NCI-H1694 (cell line): Measurements from ENCODE around the gene EFCAB7.
A peak's percentile ranks its signal among the peaks of the same experiment; 100 is the strongest.
"Not testable (repeated sequence)": the region's sequence is repeated elsewhere in the genome, so short reads cannot be mapped to it uniquely, and the experiment has no call there.

Experiments
- DNase-seq: peaks from one replicate; lab custom pipeline; 2025; lab: John Stamatoyannopoulos, UW

EFCAB7 gene

GRCh38 chr1:63548877-63549276 lies 25.6 kb downstream of the EFCAB7 start:
- no peak for DNase-seq

- no peak for DNase-seq
These were observed 32.2 kb downstream of the EFCAB7 start for GRCh38 chr1:63555480-63555879.

DNA sequence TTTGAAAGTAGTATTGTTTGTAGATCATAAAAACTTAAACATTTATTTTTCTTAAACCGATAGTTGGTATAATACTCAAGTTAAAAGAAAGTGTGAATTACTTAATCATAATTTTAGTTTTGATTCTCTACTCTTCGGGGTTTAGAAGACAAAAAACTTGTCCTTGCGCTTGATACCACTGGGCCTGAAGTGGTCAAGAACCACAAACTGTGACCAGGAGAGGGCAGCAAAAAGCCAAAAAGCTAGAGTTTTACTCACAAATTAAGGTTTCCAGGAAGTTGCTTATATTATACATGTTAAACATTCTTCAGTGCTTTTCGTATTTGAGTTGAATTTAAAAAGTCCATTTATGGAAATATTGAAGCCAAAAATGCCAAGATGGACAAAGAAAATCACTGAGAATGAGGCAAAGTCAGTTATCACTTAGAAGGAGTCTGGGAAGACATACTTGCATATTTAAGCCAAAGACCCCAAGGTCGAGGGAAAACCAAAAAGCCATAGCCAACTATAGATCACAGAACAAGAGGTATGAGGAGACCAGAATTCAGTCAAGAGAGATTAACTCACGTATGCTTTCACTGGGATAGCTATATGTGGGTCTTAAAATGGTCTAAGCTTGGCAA lies 34.2 kb downstream of the EFCAB7 start:
- no peak for DNase-seq

DNA sequence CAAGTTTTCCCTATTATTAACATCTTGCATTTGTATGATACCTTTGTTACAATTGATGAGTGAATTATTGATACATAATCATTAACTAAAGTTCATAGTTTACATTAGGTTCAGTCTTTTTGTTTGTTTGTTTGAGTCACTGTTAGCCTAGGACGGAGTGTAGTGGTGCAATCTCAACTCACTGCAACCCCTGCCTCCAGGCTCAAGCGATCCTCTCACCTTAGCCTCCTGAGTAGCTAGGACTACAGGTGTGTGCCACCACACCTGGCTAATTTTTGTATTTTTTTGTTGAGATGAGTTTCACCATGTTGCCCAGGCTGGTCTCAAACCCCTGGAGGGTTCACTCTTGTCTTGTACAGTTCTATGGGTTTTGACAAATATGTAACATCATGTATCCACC lies 36.0 kb downstream of the EFCAB7 start:
- DNase-seq: no peak

DNA sequence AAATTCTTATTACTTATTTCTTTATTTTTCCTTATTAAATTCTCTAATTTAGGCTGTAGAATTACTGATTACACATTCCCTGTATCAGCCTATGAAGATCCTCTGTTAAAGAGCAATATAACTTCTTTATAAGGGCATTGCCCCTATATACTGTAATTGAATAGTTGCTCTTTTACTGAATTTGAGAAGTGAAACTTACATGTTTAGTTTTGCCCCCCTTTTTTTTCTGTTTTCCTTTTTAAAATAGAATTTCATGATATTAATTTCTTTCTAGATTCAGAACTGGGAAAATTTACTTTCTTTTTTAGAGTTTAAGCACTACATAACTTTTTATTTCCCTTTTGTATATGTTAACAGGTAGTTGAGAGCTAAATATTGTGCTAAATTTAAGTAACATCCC lies 40.4 kb downstream of the EFCAB7 start:
- no peak for DNase-seq

DNA sequence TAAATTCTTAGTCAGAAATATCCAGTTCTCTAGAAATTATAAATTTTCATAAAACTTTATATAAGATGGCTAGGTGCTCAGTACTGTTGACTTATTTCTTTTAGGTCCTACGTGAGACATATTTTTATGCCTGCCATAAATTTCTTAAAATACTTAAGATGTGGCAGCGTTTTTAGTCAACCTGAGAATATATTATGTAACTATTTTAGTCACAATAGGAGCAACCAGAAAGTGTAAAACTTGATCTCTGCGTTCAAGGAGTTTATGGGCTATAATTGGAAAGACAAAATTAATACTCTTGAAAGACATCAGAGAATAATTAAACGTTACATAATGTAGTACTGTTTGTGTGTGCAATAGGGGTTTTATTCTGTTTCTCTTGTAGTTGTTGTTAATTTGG lies 45.7 kb downstream of the EFCAB7 start:
- DNase-seq: no peak

GRCh38 chr1:63569640-63570316 lies 46.5 kb downstream of the EFCAB7 start:
- no peak for DNase-seq

- not testable (repeated sequence) for DNase-seq
These were observed 49.4 kb downstream of the EFCAB7 start for GRCh38 chr1:63572686-63573085.

DNA sequence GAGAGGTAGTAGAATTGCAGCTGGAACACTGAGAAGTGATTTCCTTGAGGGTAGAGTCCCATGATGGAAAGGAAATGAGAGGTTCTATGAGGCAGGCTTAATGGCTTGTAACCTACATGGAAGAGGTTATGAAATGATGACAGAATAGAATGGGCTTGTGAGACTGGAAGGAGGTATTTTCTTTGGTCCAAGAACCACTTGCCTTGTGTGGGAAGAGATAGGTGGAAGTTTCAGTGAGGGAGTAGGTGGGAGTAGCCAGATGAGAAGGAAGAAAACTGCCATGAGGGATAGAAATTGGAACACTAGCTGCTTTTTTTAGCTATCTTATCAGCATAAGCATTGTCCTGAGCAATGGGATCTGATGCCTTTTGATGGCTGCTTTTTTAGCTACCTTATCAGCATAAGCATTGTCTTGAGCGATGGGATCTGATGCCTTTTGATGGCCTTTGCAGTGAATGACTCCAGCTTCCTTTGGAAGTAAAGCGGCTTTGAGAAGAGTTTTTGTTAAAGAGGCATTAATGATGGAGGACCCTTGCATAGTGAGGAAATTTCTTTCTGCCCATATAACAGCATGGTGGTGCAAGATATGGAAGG lies 51.0 kb downstream of the EFCAB7 start:
- not testable (repeated sequence) for DNase-seq

DNA sequence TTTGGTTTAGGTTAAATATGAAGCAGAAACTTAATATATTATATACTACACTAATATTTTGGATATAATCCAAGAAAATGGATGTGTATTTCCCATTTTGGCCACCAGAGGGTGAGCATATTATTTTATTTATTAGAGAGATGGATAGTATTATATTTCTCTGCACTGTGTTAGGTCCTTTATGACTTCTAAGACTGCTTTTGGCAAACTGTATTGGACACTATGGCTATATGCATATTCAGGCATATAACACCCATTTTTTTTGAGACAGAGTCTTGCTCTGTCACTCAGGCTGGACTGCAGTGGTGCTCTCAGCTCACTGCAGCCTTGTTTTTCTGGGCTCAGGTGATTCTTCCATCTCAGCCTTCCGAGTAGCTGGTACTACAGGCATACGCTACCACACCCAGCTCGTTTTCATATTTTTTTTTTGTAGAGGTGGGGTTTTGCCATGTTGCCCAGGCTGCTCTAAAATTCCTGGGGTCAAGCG lies 52.1 kb downstream of the EFCAB7 start:
- DNase-seq: peak; percentile 70

- DNase-seq: not testable (repeated sequence)
These were observed 63.0 kb downstream of the EFCAB7 start for GRCh38 chr1:63586326-63586725.

- DNase-seq: no peak
These were observed 66.8 kb downstream of the EFCAB7 start for GRCh38 chr1:63590166-63590560.

- DNase-seq: peak; percentile 21
These were observed 69.4 kb downstream of the EFCAB7 start for GRCh38 chr1:63592536-63593302.

- DNase-seq: peak; percentile 33
These were observed 70.1 kb downstream of the EFCAB7 start, which contains the start of gene PGM1 for GRCh38 chr1:63593303-63593885. Gene PGM1 (plus strand): TSS chr1:63593411. CDS start chr1:63593489, 78 bp downstream.

DNA sequence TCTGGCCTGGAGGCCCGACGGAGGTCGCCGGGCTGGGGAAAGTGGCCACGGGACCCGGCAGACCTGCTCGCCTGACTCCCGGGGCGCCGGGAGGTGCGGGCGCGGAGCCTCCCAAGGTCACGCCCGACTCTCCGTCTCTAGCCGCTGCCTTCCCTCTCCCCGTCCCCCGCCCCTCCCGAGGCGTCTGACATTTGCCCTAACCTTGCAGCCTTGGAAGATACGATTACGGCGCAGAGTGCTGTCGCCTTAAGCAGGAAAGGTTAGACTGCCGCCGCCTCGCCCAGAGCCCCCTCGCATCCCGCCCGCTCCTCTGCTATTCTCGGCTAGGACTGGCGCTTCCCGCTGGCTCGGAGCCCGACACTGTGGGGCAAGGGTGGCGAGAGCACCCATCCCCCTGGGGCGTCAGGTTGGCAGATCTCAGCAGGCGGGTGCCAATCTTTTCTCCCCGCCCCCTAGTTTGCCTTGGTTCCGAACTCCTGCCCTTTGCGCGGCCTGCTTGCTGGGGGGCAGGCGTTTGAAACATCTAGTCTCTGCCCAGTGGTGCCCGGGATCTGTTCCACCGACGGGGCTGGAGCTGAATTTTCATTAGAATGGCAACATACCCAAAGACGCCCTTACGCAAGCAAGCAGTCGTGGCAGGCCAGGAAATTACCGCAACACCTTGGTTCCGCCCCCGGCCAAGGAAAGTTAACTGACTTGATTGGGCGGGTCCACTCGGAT lies 70.7 kb downstream of the EFCAB7 start:
- DNase-seq: peak; percentile 33

GRCh38 chr1:63595435-63595834 lies 72.1 kb downstream of the EFCAB7 start:
- DNase-seq: no peak

DNA sequence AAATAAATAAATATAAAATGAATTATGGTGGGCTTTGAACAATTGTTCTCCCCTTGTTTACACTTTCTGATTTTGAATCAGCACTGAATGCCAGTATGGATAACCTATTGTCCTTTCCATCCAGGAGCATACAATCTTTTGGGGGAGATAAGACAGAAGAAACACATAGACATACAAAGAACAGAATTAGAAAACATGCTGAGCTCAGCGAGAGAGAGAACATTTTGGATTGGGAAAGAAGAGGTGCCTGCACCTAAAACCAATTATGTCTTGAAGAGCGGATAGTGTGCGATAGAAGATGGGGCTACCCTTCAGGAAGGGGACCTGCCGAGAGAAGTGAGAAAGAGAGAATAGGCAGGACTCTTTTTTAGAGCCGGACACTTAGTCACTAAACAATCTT lies 76.5 kb downstream of the EFCAB7 start:
- no peak for DNase-seq

DNA sequence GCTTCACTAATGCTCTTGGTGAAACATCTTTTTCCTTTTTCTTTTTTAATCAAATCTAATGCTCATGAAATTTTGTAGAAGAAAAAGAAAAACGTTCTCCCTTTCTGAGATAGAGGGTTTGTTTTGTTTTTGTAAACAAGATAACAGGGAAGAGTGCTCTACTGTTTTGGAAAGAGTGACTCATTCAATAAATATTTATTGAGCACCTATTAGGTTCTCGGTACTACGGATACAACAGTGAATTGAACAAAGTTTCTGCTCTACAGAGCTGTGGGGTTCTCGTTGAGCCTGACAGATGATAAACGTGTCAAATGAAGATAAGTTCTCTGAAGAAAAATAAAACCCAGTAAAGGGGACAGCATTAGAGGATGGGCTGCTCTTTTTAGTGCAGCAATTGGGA lies 76.9 kb downstream of the EFCAB7 start:
- no peak for DNase-seq

- no peak for DNase-seq
These were observed 77.7 kb downstream of the EFCAB7 start for GRCh38 chr1:63601061-63601460.

DNA sequence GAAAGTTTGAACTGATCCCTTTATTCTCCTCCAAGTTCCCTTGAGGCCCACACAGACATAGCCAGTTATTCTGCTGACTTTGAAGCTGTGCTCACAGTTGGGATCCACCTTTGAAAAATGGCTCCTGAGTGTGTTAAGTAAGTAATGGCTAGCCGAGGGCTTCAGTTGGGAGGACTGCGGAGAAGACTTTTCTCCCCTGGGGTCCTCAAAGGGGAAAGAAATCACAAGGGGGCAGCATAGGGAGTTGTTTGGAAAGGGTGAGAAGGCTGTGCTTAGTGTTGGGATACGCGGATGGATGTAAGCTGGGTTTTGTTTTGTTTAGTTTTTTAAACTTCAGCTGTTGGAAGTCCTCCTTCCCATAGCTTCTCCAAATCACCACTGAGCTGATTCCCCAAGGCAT lies 78.1 kb downstream of the EFCAB7 start:
- DNase-seq: no peak

GRCh38 chr1:63601912-63602311 lies 78.6 kb downstream of the EFCAB7 start:
- no peak for DNase-seq
